Activated CD4-positive, alpha-beta T cell treated with anti-CD3 and anti-CD28 coated beads for 4 hours (primary cell): ENCODE data around the gene SRSF2.
"Not testable (repeated sequence)": the region's sequence is repeated elsewhere in the genome, so short reads cannot be mapped to it uniquely, and the experiment has no call there.

Source experiments
- DNase-seq, 2 donors: peaks; one replicate each; pipeline ENCODE4 v3.0.0-alpha.2; 2020

SRSF2 gene

GRCh38 chr17:76700270-76700616 lies 36.9 kb downstream of the SRSF2 start:
- DNase-seq = no peak

GRCh38 chr17:76698466-76698977 lies 38.6 kb downstream of the SRSF2 start:
- DNase-seq = not testable (repeated sequence)

- no peak for DNase-seq
Observed at GRCh38 chr17:76697702-76698465, 39.2 kb downstream of the SRSF2 start.

GRCh38 chr17:76696763-76697701 lies 40.1 kb downstream of the SRSF2 start:
- DNase-seq = no peak

- no peak for DNase-seq
Observed at GRCh38 chr17:76695059-76695831, 41.9 kb downstream of the SRSF2 start.

GRCh38 chr17:76691379-76692191 lies 45.5 kb downstream of the SRSF2 start:
- DNase-seq = no peak

- no peak for DNase-seq
Observed at GRCh38 chr17:76690596-76691280, 46.4 kb downstream of the SRSF2 start.

- DNase-seq = no peak
Observed at GRCh38 chr17:76689859-76690258, 47.3 kb downstream of the SRSF2 start.

GRCh38 chr17:76688165-76688622 lies 48.9 kb downstream of the SRSF2 start:
- DNase-seq = no peak

GRCh38 chr17:76687298-76688164 lies 49.6 kb downstream of the SRSF2 start:
- DNase-seq = no peak

GRCh38 chr17:76686538-76687297 lies 50.4 kb downstream of the SRSF2 start:
- DNase-seq = no peak

GRCh38 chr17:76685846-76686245 lies 51.3 kb downstream of the SRSF2 start:
- no peak for DNase-seq

- DNase-seq = no peak
Observed at GRCh38 chr17:76685366-76685765, 51.8 kb downstream of the SRSF2 start.

- DNase-seq = no peak
Observed at GRCh38 chr17:76684756-76685155, 52.4 kb downstream of the SRSF2 start.
